Right renal cortex interstitium (tissue), 3 donors: ENCODE results near the gene MCRS1. TPM values are rescaled to one million over a fixed set of nuclear protein-coding genes. Genes with fewer than 3 reads are reported as not detected.
"Not testable (repeated sequence)": the region's sequence is repeated elsewhere in the genome, so short reads cannot be mapped to it uniquely, and the experiment has no call there.

ENCODE experiments used
- DNase-seq, 3 donors: peaks; one replicate each; pipeline ENCODE4 v3.0.0-alpha.2; 2013; ENCODE audit warnings: low read depth in 3 of 3, low spot score in 2 of 3
- polyA plus RNA-seq, 3 donors: library from polyadenylated mRNA; unstranded; fragments of 120-200 nt; gene quantifications; one replicate each; pipeline ENCODE4 v1.2.1, GENCODE V29; 2013; ENCODE audit not compliant: insufficient read length in 3 of 3

Gene MCRS1
- polyA plus RNA-seq, 3 donors = 64.1 to 69.2 (median 66.2) TPM

- DNase-seq = no peak
Measured at GRCh38 chr12:49524660-49525324, 43.1 kb downstream of the MCRS1 start.

DNA sequence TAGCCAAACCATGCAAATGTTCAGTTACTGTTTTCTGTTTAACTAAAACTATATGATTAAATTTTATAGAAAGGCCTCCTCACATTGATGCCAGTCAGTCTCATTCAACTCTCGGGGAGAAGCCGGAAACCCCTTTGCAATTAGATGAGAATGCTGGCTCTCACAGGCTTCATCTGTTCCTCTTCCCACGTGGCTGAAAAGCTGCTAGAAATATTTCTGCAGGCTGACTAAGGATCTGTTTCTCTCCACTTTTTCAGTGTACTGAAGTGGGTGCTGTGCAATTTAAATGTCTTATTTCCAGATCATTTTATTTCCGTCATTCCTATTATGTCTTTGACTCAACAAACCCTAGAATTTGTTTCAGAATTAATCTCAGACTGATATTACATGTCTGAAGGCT is 46.6 kb downstream of the MCRS1 start:
- DNase-seq = no peak

GRCh38 chr12:49519574-49519936 is 48.4 kb downstream of the MCRS1 start:
- DNase-seq = no peak

DNA sequence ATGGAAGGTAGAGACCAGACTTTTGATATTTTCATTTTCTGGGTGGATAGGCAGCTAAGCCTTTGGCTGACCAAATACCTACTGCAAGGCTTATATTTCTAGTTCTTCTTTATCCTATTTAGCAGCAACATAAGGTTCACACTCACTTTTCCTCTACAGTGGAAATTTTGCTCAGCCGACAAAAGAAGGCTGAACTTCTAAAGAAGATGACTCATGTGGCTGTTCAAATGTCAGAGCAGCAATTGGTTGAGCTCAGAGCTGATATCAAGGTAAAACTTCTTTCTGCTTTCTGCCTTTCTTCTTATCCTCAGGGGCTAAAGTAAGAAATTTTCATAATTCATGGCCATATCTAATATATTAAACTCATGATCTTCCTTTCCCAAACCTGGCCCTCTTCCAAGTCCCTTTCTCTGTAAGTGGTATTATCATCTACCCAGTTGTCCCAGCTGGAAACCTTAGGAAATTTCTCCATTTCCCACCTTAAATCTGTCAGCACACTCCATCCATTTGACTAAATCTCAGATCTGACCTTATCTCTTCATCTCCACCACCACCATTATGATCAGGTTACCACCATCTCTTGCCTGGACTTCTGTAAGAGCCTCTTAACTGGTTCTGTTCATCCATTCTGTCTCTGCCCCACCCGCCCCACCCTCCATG is 48.9 kb downstream of the MCRS1 start:
- DNase-seq = no peak

DNA sequence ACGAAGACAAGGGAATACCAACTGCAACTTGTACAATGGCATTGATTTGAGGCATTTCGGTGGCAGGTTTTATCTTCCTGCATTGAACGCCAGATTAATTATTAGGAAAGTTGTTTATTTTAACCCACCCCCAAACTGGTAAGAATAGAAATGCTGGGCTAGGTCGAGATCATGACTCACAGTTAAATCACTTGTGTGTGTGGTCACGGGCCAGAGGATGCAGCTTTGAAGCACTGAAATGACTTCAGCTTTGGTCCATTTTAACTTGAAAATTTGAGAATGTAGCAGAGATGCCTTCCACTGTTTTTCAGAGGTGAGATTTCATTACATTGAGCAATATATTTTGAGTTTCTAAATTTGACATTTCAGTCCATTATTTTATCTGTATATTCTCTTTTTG is 52.7 kb downstream of the MCRS1 start:
- no peak for DNase-seq

DNA sequence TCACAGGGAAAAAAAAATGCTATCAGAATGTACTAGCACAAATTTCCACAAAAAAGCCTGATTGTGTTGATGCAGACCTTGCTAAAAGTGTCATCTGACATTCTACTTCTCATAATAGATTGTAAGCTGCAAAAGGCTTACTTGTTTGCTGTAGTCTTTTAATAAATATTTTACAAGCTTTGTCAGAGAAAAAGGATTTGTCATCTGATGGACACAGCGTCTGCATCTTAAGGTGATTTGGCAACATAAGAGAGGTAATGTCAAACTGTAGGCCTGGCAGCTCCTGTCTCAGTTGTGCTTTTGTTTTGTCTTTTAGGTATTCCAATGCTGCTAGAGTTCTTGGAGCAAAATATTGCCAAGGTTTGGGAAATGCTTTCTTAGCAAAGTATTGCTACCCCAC is 55.4 kb downstream of the MCRS1 start:
- DNase-seq = no peak

GRCh38 chr12:49511410-49511809 is 56.5 kb downstream of the MCRS1 start:
- no peak for DNase-seq

- not testable (repeated sequence) for DNase-seq
Measured at GRCh38 chr12:49509681-49510080, 58.3 kb downstream of the MCRS1 start.

Other genes with a start within 250 kb of the MCRS1 start
- gene TROAP, start 244.9 kb downstream of the MCRS1 start, polyA plus RNA-seq = 10 to 100 TPM; 16.1 to 18.2 (median 17.6) TPM
- 1 to 10 TPM in 1 of 3 donors, under 1 TPM in 2; 0.94 to 1.5 (median 0.99) TPM for gene C1QL4, start 231.0 kb downstream of the MCRS1 start, polyA plus RNA-seq
- 10 to 100 TPM; 18.3 to 20.8 (median 19.6) TPM for gene DNAJC22, start 221.3 kb downstream of the MCRS1 start, polyA plus RNA-seq
- gene SPATS2, start 200.7 kb downstream of the MCRS1 start, polyA plus RNA-seq = 10 to 100 TPM; 44.3 to 56.9 (median 48.8) TPM
- 1 to 10 TPM; 3.9 to 4.8 (median 4.2) TPM for gene KCNH3, start 29.1 kb downstream of the MCRS1 start, polyA plus RNA-seq
- under 1 TPM; 0.65 to 0.76 (median 0.67) TPM for gene FAM186B, start 37.5 kb upstream of the MCRS1 start, polyA plus RNA-seq
- 10 to 100 TPM; 20.0 to 21.1 (median 20.9) TPM for gene PRPF40B, start 55.4 kb upstream of the MCRS1 start, polyA plus RNA-seq
- gene FMNL3, start 139.3 kb upstream of the MCRS1 start, polyA plus RNA-seq = 10 to 100 TPM; 36.7 to 43.1 (median 40.1) TPM
- gene TMBIM6, start 173.4 kb upstream of the MCRS1 start, polyA plus RNA-seq = 100 to 1,000 TPM; 778 to 791 (median 781) TPM